H1 (cell line): ENCODE results near the gene SLC6A17. TPM values are rescaled to one million over a fixed set of nuclear protein-coding genes. Genes with fewer than 3 reads are reported as not detected.

Source experiments
- ATF3 ChIP-seq: IDR thresholded peaks from 2 replicates; pipeline ENCODE4 v1.6.1; 2011; ENCODE audit warnings: low read depth, mild to moderate bottlenecking, low read length; ENCODE audit not compliant: insufficient read depth
- CBX8 ChIP-seq: fragments of 300-800, 300-1000 bp; sonication (generic); IDR thresholded peaks from 2 replicates; pipeline ENCODE4 v1.7.1; 2016; ENCODE audit warnings: low read depth, low read length, borderline replicate concordance
- EP300 ChIP-seq, 2 experiments: IDR thresholded peaks; 1 replicate in 1 of 2; 2 replicates in 1 of 2; pipeline ENCODE4 v1.6.1; 2011 to 2012; ENCODE audit warnings: low read depth in 2 of 2, low read length in 2 of 2, mild to moderate bottlenecking in 2 of 2, borderline replicate concordance in 1 of 2, inconsistent platforms in 1 of 2, moderate library complexity in 1 of 2
- KDM5A ChIP-seq: fragments of 200-600 bp; IDR thresholded peaks from 2 replicates; pipeline ENCODE4 v1.7.1; 2012; ENCODE audit warnings: mild to moderate bottlenecking, low read length, inconsistent platforms, mixed read lengths
- MAX ChIP-seq: IDR thresholded peaks from 2 replicates; pipeline ENCODE4 v1.6.1; 2012; ENCODE audit warnings: inconsistent platforms
- POLR2A ChIP-seq, 2 experiments: IDR thresholded peaks; 1 replicate in 1 of 2; 2 replicates in 1 of 2; pipeline ENCODE4 v1.6.1; 2011; ENCODE audit warnings: low read depth in 2 of 2, low read length in 2 of 2, mild to moderate bottlenecking in 2 of 2; ENCODE audit errors: control extremely low read depth in 1 of 2
- SP1 ChIP-seq: IDR thresholded peaks from 2 replicates; pipeline ENCODE4 v1.6.1; 2011; ENCODE audit warnings: low read depth, low read length
- SP4 ChIP-seq: IDR thresholded peaks from 2 replicates; pipeline ENCODE4 v1.6.1; 2012; ENCODE audit warnings: low read length, inconsistent platforms
- polyA plus RNA-seq, 7 experiments: library from polyadenylated mRNA; depleted of rRNA in 3 of 7; stranded (reverse) in 5 of 7; unstranded in 2 of 7; fragments of >200 nt in 5 of 7; fragments of 200-250 nt in 2 of 7; gene quantifications; 1 replicate in 5 of 7; 2 replicates in 1 of 7; 4 replicates in 1 of 7; pipeline versions ENCODE4 v1.2.1 to v1.2.3, GENCODE V29; 2011 to 2013; ENCODE audit warnings: missing spikeins in 2 of 7, mixed read lengths in 2 of 7
- total RNA-seq: library from RNA; stranded (reverse); fragmentation: NEBNext Ultra II Directional; extraction: Animal tissue kit (Norgen Biotek cat#: 25700); gene quantifications from 2 replicates; pipeline ENCODE4 v1.2.1, GENCODE V29; 2021
- TF ChIP-seq, protein P1 (sequence below): fragments of 300-600 bp; sonication (generic); IDR thresholded peaks from 2 replicates; pipeline ENCODE4 v1.7.1; 2012; ENCODE audit warnings: low read length, moderate library complexity, mild to moderate bottlenecking, inconsistent platforms; ENCODE audit not compliant: insufficient replicate concordance
- TF ChIP-seq, protein P2 (sequence below): IDR thresholded peaks from 2 replicates; pipeline ENCODE4 v1.6.1; 2011; ENCODE audit warnings: low read length, improper control_type of control experiment

Gene SLC6A17
- total and polyA plus RNA-seq, 2 of the 8 experiments (the other 6 are each of a cell fraction or from before 2014, with no cell fraction given), result 0.15 to 0.28 TPM

DNA sequence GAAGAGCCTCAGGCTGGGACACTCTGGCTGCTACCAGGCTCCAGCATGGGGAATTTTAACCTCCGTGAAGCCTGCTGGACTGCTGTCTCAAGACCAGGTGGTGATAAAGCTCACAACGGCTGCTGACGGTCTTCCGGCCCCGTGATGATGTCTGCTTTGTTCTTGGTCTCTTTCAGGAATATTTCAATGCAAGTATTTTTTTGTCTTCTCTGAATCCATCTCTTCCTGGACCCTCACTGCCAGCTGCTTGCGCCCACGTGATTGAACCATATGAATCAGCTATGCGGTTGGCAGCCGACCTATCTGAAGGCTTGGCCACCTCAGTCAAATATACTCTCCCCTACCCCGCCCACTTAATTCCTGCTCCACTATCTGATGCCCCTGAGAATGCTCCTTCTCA is 14.6 kb upstream of the SLC6A17 start (continued):
- TF ChIP-seq, protein P1, sequence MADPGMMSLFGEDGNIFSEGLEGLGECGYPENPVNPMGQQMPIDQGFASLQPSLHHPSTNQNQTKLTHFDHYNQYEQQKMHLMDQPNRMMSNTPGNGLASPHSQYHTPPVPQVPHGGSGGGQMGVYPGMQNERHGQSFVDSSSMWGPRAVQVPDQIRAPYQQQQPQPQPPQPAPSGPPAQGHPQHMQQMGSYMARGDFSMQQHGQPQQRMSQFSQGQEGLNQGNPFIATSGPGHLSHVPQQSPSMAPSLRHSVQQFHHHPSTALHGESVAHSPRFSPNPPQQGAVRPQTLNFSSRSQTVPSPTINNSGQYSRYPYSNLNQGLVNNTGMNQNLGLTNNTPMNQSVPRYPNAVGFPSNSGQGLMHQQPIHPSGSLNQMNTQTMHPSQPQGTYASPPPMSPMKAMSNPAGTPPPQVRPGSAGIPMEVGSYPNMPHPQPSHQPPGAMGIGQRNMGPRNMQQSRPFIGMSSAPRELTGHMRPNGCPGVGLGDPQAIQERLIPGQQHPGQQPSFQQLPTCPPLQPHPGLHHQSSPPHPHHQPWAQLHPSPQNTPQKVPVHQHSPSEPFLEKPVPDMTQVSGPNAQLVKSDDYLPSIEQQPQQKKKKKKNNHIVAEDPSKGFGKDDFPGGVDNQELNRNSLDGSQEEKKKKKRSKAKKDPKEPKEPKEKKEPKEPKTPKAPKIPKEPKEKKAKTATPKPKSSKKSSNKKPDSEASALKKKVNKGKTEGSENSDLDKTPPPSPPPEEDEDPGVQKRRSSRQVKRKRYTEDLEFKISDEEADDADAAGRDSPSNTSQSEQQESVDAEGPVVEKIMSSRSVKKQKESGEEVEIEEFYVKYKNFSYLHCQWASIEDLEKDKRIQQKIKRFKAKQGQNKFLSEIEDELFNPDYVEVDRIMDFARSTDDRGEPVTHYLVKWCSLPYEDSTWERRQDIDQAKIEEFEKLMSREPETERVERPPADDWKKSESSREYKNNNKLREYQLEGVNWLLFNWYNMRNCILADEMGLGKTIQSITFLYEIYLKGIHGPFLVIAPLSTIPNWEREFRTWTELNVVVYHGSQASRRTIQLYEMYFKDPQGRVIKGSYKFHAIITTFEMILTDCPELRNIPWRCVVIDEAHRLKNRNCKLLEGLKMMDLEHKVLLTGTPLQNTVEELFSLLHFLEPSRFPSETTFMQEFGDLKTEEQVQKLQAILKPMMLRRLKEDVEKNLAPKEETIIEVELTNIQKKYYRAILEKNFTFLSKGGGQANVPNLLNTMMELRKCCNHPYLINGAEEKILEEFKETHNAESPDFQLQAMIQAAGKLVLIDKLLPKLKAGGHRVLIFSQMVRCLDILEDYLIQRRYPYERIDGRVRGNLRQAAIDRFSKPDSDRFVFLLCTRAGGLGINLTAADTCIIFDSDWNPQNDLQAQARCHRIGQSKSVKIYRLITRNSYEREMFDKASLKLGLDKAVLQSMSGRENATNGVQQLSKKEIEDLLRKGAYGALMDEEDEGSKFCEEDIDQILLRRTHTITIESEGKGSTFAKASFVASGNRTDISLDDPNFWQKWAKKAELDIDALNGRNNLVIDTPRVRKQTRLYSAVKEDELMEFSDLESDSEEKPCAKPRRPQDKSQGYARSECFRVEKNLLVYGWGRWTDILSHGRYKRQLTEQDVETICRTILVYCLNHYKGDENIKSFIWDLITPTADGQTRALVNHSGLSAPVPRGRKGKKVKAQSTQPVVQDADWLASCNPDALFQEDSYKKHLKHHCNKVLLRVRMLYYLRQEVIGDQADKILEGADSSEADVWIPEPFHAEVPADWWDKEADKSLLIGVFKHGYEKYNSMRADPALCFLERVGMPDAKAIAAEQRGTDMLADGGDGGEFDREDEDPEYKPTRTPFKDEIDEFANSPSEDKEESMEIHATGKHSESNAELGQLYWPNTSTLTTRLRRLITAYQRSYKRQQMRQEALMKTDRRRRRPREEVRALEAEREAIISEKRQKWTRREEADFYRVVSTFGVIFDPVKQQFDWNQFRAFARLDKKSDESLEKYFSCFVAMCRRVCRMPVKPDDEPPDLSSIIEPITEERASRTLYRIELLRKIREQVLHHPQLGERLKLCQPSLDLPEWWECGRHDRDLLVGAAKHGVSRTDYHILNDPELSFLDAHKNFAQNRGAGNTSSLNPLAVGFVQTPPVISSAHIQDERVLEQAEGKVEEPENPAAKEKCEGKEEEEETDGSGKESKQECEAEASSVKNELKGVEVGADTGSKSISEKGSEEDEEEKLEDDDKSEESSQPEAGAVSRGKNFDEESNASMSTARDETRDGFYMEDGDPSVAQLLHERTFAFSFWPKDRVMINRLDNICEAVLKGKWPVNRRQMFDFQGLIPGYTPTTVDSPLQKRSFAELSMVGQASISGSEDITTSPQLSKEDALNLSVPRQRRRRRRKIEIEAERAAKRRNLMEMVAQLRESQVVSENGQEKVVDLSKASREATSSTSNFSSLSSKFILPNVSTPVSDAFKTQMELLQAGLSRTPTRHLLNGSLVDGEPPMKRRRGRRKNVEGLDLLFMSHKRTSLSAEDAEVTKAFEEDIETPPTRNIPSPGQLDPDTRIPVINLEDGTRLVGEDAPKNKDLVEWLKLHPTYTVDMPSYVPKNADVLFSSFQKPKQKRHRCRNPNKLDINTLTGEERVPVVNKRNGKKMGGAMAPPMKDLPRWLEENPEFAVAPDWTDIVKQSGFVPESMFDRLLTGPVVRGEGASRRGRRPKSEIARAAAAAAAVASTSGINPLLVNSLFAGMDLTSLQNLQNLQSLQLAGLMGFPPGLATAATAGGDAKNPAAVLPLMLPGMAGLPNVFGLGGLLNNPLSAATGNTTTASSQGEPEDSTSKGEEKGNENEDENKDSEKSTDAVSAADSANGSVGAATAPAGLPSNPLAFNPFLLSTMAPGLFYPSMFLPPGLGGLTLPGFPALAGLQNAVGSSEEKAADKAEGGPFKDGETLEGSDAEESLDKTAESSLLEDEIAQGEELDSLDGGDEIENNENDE, result no peak
- TF ChIP-seq ATF3, result no peak
- no peak for TF ChIP-seq EP300 (IDR thresholded peaks at IDR 0.05; ENCODE audit: borderline replicate concordance in 1 of 2, low read depth in 2 of 2, low read length in 2 of 2)
- no peak for TF ChIP-seq SP4
- no peak for TF ChIP-seq POLR2A (IDR thresholded peaks at IDR 0.05; ENCODE audit: control extremely low read depth in 1 of 2, low read depth in 2 of 2, low read length in 2 of 2)
- no peak for TF ChIP-seq CBX8
- TF ChIP-seq, protein P2, sequence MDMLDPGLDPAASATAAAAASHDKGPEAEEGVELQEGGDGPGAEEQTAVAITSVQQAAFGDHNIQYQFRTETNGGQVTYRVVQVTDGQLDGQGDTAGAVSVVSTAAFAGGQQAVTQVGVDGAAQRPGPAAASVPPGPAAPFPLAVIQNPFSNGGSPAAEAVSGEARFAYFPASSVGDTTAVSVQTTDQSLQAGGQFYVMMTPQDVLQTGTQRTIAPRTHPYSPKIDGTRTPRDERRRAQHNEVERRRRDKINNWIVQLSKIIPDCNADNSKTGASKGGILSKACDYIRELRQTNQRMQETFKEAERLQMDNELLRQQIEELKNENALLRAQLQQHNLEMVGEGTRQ, result no peak
- TF ChIP-seq SP1, result no peak
- TF ChIP-seq MAX, result no peak
- TF ChIP-seq KDM5A, result no peak
